GM18858 (cell line): Measurements from ENCODE around the gene CKMT2.
"Not testable (repeated sequence)": the region's sequence is repeated elsewhere in the genome, so short reads cannot be mapped to it uniquely, and the experiment has no call there.

ENCODE experiments used
- ATAC-seq: cut with Tn5 transposase; IDR thresholded peaks from one replicate; pipeline ENCODE4 v1.9.1; 2021; ENCODE audit not compliant: unreplicated experiment

The CKMT2 gene

GRCh38 chr5:81249240-81249639, 16.1 kb downstream of the CKMT2 start:
- no peak for ATAC-seq

GRCh38 chr5:81250004-81250403, 16.9 kb downstream of the CKMT2 start:
- no peak for ATAC-seq

- ATAC-seq = no peak
These were observed 18.8 kb downstream of the CKMT2 start for GRCh38 chr5:81251922-81252321.

DNA sequence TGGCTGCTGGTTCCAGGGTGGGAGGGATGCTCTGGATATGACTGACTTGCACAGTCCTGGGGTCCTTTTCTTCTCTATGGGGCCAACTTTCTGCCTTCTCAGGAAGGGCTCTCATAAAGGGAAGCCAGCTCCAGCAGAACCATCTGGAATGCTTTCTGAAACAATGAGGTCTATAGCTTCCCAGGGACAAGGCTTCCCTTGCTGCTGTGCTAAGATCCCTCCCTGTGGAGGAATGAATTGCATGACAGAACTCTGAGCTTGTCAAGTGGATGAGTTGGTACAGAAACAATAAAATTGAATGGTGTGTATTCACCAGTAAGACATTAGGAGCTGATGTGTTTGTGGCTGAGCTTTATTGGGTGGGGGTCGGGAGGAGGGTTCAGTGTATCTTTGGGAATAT, 19.8 kb downstream of the CKMT2 start:
- no peak for ATAC-seq

- ATAC-seq = no peak
These were observed 20.8 kb downstream of the CKMT2 start for GRCh38 chr5:81253875-81254274.

DNA sequence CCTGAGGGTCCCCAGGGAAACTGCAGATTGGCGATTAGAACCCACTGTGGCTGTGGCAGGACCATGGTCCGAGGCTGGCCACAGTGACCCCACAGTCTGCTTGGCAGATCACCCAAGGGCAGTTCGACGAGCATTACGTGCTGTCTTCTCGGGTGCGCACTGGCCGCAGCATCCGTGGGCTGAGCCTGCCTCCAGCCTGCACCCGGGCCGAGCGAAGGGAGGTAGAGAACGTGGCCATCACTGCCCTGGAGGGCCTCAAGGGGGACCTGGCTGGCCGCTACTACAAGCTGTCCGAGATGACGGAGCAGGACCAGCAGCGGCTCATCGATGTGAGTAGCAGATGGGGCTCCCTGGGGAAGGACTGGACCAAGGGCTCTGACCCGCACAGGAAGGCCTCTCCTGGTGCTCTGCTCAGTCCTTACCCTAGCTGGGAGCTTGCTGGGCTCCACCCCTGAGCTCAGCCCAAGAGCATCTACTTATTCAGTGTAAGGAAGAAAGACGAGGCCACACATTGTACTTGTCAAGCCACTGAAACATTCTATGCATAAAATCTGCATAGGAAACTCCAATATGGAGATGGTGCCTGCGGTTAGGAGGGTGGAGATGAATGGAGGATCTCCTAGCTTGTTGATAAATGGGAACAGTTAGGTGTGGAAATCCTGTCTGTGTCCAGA, 21.9 kb downstream of the CKMT2 start:
- no peak for ATAC-seq

DNA sequence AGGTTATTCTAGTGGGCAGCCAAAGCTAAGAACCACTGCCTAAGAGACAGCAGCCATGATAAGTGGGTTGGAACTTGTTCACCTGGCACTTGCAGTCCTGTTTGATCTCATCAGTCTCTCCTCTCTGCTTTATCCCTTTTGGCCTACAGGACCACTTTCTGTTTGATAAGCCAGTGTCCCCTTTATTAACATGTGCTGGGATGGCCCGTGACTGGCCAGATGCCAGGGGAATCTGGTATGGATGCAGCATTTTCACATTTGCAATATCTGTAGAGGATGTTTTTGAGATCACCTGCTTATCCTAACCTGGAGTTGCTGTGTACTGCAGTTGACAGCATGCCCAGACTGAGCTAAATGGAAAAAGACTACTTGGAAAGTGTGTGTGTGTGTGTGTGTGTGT, 23.6 kb downstream of the CKMT2 start:
- ATAC-seq = no peak

- not testable (repeated sequence) for ATAC-seq
These were observed 29.7 kb downstream of the CKMT2 start for GRCh38 chr5:81262796-81263195.

DNA sequence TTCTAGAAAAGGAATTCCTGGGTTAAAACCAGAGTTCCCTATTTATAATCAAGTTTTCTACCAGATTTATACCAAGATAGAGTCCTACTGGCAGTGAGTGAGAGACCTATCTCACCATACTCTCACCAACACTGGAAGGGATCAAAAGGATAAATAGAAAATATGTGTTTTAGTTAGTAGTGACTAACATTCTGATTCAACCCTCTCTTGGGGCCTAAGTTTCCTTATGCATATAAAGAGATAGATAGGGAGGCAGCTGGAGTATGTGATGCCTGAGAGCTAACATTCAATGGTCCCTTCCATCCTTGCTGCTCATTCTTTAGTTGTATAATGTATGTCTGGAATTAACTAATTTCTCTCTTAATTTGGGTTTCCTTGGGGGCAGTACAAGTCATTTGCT, 32.0 kb downstream of the CKMT2 start:
- no peak for ATAC-seq

DNA sequence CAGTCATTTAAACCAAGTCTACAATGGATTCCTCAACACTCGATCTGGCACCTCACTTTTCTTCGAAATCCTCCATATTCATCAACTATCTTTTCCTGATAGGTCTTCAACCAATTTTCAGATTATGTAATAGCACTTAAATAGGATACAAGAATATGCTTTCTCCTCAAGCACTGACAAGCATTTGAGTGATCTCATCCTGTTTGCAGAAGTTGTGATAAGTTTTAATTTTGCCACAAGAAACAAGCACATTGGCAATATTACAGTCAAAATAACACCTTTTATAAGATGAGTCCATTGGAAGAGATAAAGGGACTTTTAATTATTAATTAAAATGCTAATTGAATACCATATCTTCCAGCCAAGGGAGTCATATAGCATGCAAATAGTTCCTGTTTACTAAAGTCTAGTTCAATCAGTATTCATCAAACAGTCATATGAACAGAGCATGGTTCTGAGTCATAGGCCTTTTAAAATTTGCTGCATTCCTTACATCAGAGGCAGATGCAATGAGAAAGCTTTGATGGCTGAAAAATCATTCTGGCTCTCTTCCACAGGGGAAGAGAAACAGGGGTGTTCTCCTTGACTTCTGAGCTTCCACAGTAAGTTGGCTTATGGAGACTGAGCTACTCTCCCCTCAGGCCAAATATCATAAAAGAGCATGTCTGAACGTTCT, 35.5 kb downstream of the CKMT2 start:
- ATAC-seq = no peak

DNA sequence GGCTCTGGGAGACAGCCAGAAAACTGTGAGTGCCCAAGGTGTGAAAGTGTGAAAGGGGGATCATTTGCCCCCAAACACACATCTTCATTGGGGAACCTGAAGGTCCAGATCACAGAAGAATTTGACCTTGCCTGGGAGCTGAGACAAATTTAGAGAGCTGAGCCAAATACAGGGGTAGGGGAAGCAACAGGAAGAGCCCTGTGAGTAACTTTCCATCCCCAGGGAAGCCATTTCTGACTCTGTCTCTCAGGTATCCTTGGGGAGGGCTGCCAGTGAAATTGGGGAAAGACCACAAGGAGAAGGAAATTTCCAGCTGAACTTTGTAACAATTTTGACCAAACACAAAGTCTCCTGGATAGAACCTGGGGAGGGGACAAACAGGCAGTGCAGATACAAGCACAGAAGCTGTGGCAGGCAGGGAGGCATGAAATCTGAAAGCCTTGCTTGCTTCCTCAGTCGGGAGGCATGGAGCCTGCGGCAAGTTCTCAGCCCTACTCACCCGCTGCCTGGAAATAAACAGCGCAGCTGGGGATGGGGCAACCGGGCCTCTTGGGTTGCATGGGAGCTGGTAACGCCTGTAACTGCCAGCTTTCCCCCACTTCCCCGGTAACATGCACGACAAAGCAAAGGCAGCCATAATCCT, 36.8 kb downstream of the CKMT2 start:
- no peak for ATAC-seq

DNA sequence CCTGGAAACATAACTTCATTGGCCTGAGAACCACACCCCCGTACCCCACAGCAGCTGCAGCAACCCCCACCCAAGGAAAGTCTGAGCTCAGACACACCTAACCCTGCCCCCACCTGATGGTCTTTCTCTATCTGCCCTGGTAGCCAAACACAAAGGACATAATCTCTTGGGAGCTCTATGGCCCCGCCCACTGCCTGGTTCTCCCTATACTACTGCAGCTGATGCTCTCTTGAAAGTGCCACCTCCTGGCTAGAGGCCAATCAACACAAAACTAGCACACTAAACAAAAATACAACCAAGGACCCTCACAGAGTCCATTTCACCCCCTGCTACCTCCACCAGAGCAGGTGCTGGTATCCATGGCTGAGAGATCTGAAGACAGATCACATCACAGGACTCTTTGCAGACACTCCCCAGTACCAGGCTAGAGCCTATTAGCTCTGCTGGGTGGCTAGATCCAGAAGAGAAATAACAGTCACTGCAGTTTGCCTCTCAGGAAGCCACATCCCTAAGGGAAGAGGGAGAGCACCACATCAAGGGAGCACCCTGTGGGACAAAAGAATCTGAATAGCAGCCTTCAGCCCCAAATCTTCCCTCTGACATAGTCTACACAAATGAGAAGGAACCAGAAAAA, 37.4 kb downstream of the CKMT2 start:
- ATAC-seq = not testable (repeated sequence)

DNA sequence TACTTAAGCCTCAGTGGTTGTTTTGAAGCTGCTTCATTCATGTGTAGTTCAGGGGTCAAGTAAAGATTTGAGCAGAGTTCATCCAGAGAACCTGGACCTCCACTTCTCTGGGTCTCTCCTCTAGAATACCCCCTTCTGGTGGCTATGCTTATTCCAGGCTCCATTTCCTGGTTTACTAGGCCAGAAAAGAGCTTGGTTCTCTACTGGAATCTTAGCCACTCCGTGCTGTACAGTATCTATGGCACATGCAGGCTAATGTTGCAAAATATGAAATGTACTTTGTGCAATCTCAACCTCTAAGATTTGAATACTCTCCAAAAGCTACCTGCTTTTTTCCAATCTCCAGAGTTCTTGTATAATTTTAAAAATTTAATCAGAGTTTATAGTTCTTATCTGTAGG, 50.9 kb downstream of the CKMT2 start:
- ATAC-seq = no peak

DNA sequence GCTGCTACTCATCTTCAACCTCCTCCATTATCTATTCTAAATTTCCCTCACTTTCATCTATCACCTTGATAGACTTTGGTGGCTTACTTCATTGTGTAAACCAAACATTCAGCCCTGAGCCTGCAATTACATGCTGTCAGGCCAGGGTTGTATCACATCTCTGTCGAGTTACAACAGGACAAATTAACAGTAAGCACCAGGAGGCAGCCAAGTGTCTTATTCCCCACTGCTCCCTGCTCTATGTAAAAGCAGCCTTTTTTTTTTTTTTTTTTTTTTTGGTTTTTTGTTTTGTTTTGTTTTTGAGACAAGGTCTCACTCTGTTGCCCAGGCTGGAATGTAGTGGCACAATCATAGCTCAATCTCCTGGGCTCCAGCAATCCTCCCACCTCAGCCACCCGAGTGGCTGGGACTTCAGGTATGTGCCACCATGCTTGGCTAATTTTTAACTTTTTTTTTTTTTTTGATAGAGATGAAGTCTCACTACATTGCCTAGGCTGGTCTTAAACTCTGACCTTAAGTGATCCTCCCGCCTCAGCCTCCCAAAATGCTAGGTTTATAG, 53.0 kb downstream of the CKMT2 start:
- no peak for ATAC-seq

DNA sequence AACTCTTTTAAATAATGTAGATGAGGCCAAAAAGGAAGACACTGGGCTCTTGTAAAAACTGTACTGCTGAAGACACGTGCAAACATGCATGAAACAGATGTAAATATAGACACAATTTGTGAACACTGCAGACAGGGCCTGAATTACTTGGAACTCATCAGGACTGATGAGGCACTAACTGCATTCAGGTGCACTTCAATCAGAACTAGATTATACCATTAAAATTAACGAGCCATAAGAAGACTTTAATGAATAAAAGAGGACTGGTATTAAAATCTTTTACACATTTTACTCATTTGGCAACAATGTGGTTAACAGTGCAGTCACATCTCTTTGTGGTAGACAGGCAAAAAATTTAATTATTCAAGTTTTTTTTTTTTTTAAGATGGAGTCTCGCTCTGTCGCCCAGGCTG, 54.9 kb downstream of the CKMT2 start:
- no peak for ATAC-seq

GRCh38 chr5:81290146-81290545, 57.0 kb downstream of the CKMT2 start:
- ATAC-seq = no peak

DNA sequence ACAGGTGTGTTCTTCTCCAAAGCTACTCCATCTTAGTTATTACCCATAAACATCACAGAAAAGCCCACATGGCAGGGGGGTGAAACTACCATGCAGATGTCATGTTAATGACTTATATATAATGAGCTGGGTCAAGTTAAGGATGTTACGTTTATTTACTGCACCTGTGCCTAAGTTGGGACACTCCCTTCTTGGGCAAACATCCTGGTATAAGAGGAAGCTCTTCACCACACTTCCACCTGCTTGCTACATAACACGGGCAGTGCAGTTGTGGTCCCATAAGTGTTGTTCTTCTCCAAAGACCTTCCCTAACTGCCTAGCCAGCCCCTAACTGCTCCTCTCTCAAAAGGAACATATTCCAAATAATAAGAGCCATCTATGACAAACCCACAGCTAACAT, 59.0 kb downstream of the CKMT2 start:
- no peak for ATAC-seq

DNA sequence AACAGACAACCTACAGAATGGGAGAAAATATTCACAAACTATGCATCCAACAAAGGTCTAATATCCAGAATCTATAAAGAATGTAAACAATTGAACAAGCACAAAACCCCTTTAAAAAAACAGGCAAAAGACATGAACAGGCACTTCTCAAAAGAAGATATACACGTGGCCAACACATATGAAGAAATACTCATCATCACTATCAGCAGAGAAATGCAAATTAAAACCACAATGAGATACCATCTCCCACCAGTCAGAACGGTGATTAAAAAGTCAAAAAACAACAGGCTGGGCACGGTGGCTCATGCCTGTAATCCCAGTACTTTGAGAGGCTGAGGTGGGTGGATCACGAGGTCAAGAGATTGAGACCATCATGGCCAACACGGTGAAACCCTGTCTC, 60.9 kb downstream of the CKMT2 start:
- not testable (repeated sequence) for ATAC-seq

- ATAC-seq = no peak
These were observed 64.4 kb downstream of the CKMT2 start for GRCh38 chr5:81297531-81297930.

- ATAC-seq = no peak
These were observed 67.8 kb downstream of the CKMT2 start for GRCh38 chr5:81300921-81301270.

DNA sequence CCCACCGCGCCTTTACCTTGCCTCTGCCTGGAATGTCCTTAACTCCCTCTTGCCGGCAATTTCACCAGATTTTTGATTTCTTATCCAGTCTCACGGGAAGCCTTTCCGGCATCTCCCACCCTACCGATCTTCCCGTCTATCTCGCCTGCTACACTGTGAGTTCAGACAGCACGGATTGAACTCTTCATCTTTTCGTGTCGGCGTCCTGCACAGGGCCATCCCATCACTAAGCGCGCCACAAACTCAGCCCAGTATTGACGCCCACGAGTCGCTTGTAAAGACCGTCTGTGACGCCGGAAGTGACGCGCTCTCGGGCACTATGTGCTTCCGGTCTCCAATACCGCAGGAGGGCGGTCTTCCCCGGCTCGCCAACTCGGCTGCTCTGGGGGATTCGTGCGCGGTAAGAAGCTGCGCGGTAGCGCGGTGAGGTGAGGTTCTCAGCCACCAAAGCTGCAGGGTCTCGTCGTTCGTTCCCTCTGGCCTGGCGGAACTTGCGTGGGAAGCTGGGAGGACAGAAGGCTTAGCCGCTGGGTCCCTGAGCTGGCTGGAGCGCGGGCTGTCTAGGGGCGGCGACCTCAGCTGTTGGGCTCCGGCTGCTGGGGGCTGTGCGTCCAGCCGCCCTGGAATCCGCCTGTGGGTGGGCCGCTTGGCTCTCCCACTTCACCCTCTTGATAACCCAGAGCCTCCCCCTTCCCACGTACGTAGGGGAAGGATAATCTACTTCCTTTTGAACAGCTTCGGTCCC, 68.3 kb downstream of the CKMT2 start, which contains the start of gene ZCCHC9:
ZCCHC9 (plus strand) TSS at position 317 of the 745 bp plus-strand sequence. CDS start 3,171 bp downstream, outside the sequence.
- ATAC-seq = peak; percentile 85
